ENCODE results near the gene ARTN. TPM values are rescaled to one million over a fixed set of nuclear protein-coding genes. Genes with fewer than 3 reads are reported as not detected.

The ARTN gene
- polyA plus RNA-seq, 3 donors: 0.15 TPM; not detected in 2

- H3K36me3 ChIP-seq (replicated peaks in 1 of 2; ENCODE audit: control insufficient read depth in 1 of 2, insufficient read depth in 2 of 2, low read length in 2 of 2): peaks cover 8 to 20% of the 10 kb centered on the region in 2 donors
- peak overlapping the region; percentile 61 to 91 (median 66) for H3K4me3 ChIP-seq (replicated peaks in 1 of 3; ENCODE audit: low read depth in 2 of 3, low read length in 3 of 3)
- intact Hi-C loops (cut with micrococcal nuclease): loop anchor here (1.0 to 10.0 kb wide), 4 partner anchors 29 to 291 kb away; partner anchors contain the start of genes ATP6V0B (in 2 of the 2), KDM4A (in 1 of the 2) and ST3GAL3 (in 1 of the 2)
- no peaks in the 10 kb centered on the region for H4K20me1 ChIP-seq (ENCODE audit: insufficient read depth, low read length)
- DNase-seq: no peak
- TF ChIP-seq CTCF (IDR thresholded peaks at IDR 0.05): no peak
- Mint-ChIP-seq H3K27ac (peak overlapping the region; percentile 50 to 98 (median 92)), H3K4me1 (peaks cover 49% of the 10 kb centered on the region), H3K27me3 (ENCODE audit: low read depth in 3 of 3) (no peaks in the 10 kb centered on the region), H3K9me3 (no peaks in the 10 kb centered on the region), H3K4me3 (peak overlapping the region; percentile 88 to 95), H3K36me3 (peaks cover 12 to 13% of the 10 kb centered on the region in 2 donors)
- H3K27ac ChIP-seq (ENCODE audit: low read depth in 1 of 2, low read length in 2 of 2): peak overlapping the region in 1 of 2 donors; percentile 98
- WGBS (ENCODE audit: insufficient coverage): 0% methylated on average over 1 of the region's 3 CpGs
- H3K9me3 ChIP-seq (replicated peaks in 1 of 2; ENCODE audit: control insufficient read depth in 1 of 2, insufficient read depth in 1 of 2, low read length in 2 of 2): no peaks in the 10 kb centered on the region
- H3K9ac ChIP-seq (ENCODE audit: insufficient read depth, low read length, poor library complexity, severe bottlenecking): peak overlapping the region; percentile 98
- H3K4me1 ChIP-seq (ENCODE audit: control insufficient read depth in 1 of 2, insufficient read depth in 2 of 2, low read length in 2 of 2): peaks cover 20 to 25% of the 10 kb centered on the region in 2 donors
- H3K27me3 ChIP-seq (ENCODE audit: control insufficient read depth in 2 of 2, insufficient read depth in 2 of 2, low read length in 2 of 2): no peaks in the 10 kb centered on the region
- peaks cover 21% of the 10 kb centered on the region for H3K79me2 ChIP-seq (ENCODE audit: insufficient read depth, low read length)
- peak overlapping the region; percentile 98 for H3K4me2 ChIP-seq (replicated peaks; ENCODE audit: extremely low read depth, low read length, poor library complexity, severe bottlenecking)
- H2AFZ ChIP-seq (ENCODE audit: insufficient read depth, low read depth, low read length, poor library complexity, severe bottlenecking): peak overlapping the region; percentile 97
Observed at GRCh38 chr1:43945674-43946235, 12.2 kb downstream of the ARTN start.

DNA sequence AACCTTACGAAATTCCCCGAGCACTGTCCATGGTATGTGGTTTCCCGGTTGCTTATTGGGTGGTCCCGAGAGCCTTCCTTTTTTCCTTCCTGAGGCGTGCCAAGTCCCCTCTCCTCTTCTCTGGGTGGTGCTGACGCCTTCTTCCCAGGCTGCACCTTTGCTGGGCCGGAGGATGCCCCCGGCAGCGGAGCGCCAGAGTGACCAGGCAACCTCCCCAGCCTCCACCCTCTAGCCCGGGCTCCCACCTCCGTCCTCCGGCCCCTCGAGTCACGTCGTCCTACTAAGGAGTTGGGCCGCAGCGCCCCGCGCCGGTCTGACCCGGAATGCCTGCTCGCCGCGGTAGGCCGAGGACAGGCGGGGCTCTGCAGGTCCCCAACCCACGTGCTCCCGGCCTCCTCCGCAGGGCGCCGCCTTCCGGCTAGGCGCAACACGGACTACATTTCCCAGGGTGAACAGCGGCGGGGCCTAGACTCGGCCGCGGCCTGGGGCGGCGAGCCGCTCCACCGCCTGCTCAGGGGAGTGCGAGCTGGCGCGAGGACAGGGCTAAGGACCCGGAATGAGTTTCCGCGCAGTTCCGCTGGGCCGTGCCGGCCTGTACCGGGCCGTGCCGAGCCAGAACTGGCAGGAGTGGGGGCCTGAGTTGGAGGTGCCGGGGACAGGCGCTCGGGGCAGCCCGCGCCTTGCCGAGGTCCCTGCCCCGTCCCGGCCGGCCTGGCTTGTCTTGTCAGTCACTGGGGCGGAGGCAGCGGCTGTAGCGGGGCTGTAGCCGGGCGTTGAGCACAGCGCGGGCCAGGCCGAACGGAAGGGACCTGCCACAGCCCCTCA is 12.8 kb downstream of the ARTN start, which contains the start of gene IPO13:
IPO13 (plus strand) TSS at position 715 of the 825 bp plus-strand sequence. CDS start 651 bp downstream, outside the sequence.
- peak within 1 kb of the TSS; percentile 61 to 91 (median 66) for H3K4me3 ChIP-seq (replicated peaks in 1 of 3; ENCODE audit: low read depth in 2 of 3, low read length in 3 of 3)
- peaks cover 23% of the 10 kb centered on the region for H3K79me2 ChIP-seq (ENCODE audit: insufficient read depth, low read length)

More for the DNA sequence above, 12.8 kb downstream of the ARTN start, which contains the start of gene IPO13:
- TF ChIP-seq CTCF (IDR thresholded peaks at IDR 0.05): peak; percentile 81
- Mint-ChIP-seq H3K4me1 (peaks cover 49% of the 10 kb centered on the region), H3K27ac (peak within 1 kb of the TSS; percentile 90 to 98 (median 97)), H3K9me3 (no peaks in the 10 kb centered on the region), H3K4me3 (peak within 1 kb of the TSS; percentile 88 to 95), H3K27me3 (ENCODE audit: low read depth in 3 of 3) (no peaks in the 10 kb centered on the region), H3K36me3 (peaks cover 14 to 17% of the 10 kb centered on the region in 2 donors)
- no peaks in the 10 kb centered on the region for H4K20me1 ChIP-seq (ENCODE audit: insufficient read depth, low read length)
- peaks cover 12 to 25% of the 10 kb centered on the region in 2 donors for H3K36me3 ChIP-seq (replicated peaks in 1 of 2; ENCODE audit: control insufficient read depth in 1 of 2, insufficient read depth in 2 of 2, low read length in 2 of 2)
- peak; percentile 90 to 96 (median 94) for DNase-seq
- H3K9ac ChIP-seq (ENCODE audit: insufficient read depth, low read length, poor library complexity, severe bottlenecking): peak within 1 kb of the TSS; percentile 98
- H3K4me1 ChIP-seq (ENCODE audit: control insufficient read depth in 1 of 2, insufficient read depth in 2 of 2, low read length in 2 of 2): peaks cover 20 to 25% of the 10 kb centered on the region in 2 donors
- H3K4me2 ChIP-seq (replicated peaks; ENCODE audit: extremely low read depth, low read length, poor library complexity, severe bottlenecking): peak within 1 kb of the TSS; percentile 98
- peak within 1 kb of the TSS; percentile 30 to 98 for H3K27ac ChIP-seq (ENCODE audit: low read depth in 1 of 2, low read length in 2 of 2)
- peak within 1 kb of the TSS; percentile 97 for H2AFZ ChIP-seq (ENCODE audit: insufficient read depth, low read depth, low read length, poor library complexity, severe bottlenecking)
- WGBS (ENCODE audit: insufficient coverage): under 1% methylated on average over 71 of the region's 74 CpGs
- no peaks in the 10 kb centered on the region for H3K27me3 ChIP-seq (ENCODE audit: control insufficient read depth in 2 of 2, insufficient read depth in 2 of 2, low read length in 2 of 2)
- no peaks in the 10 kb centered on the region for H3K9me3 ChIP-seq (replicated peaks in 1 of 2; ENCODE audit: control insufficient read depth in 1 of 2, insufficient read depth in 1 of 2, low read length in 2 of 2)
- intact Hi-C loops (cut with micrococcal nuclease): loop anchor here (1.0 to 10.0 kb wide), 4 partner anchors 28 to 292 kb away; partner anchors contain the start of genes ATP6V0B (in 2 of the 2), KDM4A (in 1 of the 2) and ST3GAL3 (in 1 of the 2)

Data from CD14-positive monocyte (primary cell).